T-helper 1 cell treated with Interleukin-12 subunit alpha and Interleukin-12 subunit beta and Interleukin-4 antibody, amounts not matched to agents 30 μg/mL and 1 μg/mL, for 36 hours (primary cell): ENCODE data around the gene SLC13A3.
"Not testable (repeated sequence)": the region's sequence is repeated elsewhere in the genome, so short reads cannot be mapped to it uniquely, and the experiment has no call there.

ENCODE experiments used
- H3K27ac Mint-ChIP-seq: one replicate; pipeline ENCODE4 v1.8.0; 2021; ENCODE audit warnings: mild to moderate bottlenecking, mixed read lengths
- H3K27me3 Mint-ChIP-seq: one replicate; pipeline ENCODE4 v1.8.0; 2021; ENCODE audit warnings: low read depth, mixed read lengths
- H3K36me3 Mint-ChIP-seq: one replicate; pipeline ENCODE4 v1.8.0; 2021; ENCODE audit warnings: low read depth, mixed read lengths
- H3K4me1 Mint-ChIP-seq: one replicate; pipeline ENCODE4 v1.8.0; 2021; ENCODE audit warnings: low read depth, mixed read lengths
- H3K4me3 Mint-ChIP-seq: one replicate; pipeline ENCODE4 v1.8.0; 2021; ENCODE audit warnings: mild to moderate bottlenecking, moderate library complexity, mixed read lengths
- H3K9me3 Mint-ChIP-seq: one replicate; pipeline ENCODE4 v1.8.0; 2021; ENCODE audit warnings: mixed read lengths

Gene SLC13A3

DNA sequence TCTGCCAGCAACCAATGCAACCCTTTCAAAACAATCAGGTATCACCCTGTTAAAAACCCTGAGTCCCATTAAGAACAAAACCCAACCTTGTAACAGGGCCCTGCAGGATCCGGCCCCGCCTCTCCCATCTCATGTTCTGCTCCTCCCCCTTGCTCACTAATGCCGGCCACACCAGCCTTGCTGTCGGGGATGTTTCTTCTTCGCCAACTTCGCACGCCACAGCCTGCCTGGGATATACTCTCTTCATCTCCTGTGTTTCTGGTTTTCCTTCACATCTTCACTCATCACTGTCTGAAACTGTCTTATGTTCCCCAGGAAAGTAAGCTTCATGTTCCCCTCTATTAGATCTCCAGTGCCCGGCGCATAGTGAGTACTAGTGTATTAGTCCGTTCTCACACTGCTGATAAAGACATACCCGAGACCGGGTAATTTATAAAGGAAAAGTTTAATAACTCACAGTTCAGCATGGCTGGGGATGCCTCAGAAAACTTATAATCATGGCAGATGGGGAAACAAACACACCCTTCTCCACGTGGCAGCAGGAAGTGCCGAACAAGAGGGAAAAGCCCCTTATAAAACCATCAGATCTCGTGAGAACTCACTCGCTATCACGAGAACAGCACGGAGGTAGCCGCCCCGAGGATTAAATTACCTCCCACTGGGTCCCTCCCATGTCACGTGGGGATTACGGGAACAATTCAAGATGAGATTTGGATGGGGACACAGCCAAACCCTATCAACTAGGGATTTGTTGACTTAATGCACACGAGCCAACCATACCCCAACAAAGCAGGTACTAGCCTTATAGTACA is 32.9 kb upstream of the SLC13A3 start:
- Mint-ChIP-seq H3K4me1 (peaks cover 47% of the 10 kb centered on the region), H3K27me3 (no peaks in the 10 kb centered on the region), H3K36me3 (peaks cover 21% of the 10 kb centered on the region), H3K9me3 (no peaks in the 10 kb centered on the region), H3K27ac (no peak overlapping the region), H3K4me3 (no peak overlapping the region)

DNA sequence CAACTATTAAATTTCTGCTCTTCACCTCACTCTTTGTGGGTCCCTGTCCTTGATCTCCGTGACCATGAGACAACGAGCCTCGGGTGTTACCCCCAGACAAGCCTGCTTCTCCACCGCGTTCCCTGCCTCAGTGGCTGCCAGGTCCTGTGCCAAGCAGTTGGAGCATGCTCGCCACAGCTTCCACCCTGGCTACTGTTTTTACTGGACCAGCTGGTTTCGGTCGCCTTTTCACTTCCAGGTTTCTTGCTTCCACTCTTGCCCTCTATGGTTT is 32.3 kb upstream of the SLC13A3 start:
- Mint-ChIP-seq H3K36me3 (peaks cover 21% of the 10 kb centered on the region), H3K27ac (no peak overlapping the region), H3K9me3 (no peaks in the 10 kb centered on the region), H3K4me3 (no peak overlapping the region), H3K27me3 (no peaks in the 10 kb centered on the region), H3K4me1 (peaks cover 45% of the 10 kb centered on the region)

DNA sequence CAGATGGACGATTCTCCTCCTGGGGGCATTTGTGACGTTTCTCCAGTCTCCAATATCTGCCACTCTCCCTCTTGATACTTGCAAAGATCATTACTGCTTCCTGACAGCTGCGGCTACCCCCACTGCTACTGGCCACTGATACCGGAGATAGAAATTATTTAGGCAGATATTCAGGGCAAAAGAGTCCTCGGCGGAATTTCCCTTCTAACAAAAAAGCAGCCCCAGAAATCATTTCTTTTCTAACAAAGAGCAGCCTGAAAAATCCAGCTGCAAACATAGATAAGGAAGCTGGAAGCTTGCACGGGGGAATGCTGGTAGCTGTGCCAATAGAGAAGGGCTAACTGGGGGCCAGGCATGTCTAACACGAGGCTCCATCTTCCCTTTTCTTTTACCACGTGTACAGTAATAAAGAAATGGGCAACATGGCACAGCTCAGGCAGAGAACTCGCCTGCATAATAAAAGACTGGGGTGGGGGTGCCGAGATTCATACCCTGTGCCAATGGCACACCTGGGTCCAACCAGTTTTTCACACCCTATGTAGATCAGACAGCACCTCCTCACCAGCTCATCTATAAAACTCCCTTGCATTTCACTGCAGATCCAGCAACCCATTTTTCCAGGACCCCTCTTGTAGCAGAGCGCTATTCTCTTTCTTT is 31.9 kb upstream of the SLC13A3 start:
- no peaks in the 10 kb centered on the region for H3K27me3 Mint-ChIP-seq
- no peaks in the 10 kb centered on the region for H3K9me3 Mint-ChIP-seq
- H3K4me3 Mint-ChIP-seq = no peak overlapping the region
- peaks cover 40% of the 10 kb centered on the region for H3K4me1 Mint-ChIP-seq
- no peak overlapping the region for H3K27ac Mint-ChIP-seq
- H3K36me3 Mint-ChIP-seq = peaks cover 21% of the 10 kb centered on the region

DNA sequence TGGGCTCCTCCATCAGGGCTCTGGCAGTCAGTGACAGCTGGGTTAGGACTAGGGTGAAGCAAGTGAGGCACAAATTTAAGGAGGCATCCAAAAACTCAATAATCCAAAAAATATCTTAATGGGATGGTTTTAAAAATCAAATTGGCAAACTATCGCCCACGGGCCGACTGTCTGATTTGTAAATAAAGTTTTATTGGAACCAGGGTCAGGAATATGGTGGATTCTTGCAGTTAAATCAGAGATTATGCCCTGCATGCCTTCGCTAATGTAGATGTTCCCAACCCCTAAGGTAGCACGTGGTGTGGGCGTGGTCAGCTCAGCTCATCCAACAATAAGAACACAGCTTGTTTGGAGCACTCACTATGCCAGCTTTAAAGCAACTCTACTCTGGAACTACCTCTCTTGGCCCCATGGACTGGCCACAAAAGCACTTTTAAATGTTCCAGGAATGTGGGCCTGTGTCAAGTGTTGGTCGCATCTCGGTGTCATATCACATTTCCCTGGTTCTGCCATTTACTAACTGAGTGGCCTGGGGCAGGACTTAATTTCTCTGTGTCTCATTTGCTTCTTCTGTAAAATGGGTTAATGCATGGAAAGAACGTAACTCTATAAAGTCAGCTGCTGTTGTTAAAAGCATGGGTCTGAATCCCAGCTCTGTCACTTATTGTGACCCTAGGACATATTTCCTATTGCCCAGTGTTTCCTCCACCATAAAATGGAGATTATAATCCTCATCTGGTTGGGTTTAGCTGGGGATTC is 31.0 kb upstream of the SLC13A3 start:
- no peak overlapping the region for H3K27ac Mint-ChIP-seq
- no peaks in the 10 kb centered on the region for H3K27me3 Mint-ChIP-seq
- H3K36me3 Mint-ChIP-seq = peaks cover 21% of the 10 kb centered on the region
- H3K4me3 Mint-ChIP-seq = no peak overlapping the region
- H3K9me3 Mint-ChIP-seq = no peaks in the 10 kb centered on the region
- peaks cover 33% of the 10 kb centered on the region for H3K4me1 Mint-ChIP-seq

DNA sequence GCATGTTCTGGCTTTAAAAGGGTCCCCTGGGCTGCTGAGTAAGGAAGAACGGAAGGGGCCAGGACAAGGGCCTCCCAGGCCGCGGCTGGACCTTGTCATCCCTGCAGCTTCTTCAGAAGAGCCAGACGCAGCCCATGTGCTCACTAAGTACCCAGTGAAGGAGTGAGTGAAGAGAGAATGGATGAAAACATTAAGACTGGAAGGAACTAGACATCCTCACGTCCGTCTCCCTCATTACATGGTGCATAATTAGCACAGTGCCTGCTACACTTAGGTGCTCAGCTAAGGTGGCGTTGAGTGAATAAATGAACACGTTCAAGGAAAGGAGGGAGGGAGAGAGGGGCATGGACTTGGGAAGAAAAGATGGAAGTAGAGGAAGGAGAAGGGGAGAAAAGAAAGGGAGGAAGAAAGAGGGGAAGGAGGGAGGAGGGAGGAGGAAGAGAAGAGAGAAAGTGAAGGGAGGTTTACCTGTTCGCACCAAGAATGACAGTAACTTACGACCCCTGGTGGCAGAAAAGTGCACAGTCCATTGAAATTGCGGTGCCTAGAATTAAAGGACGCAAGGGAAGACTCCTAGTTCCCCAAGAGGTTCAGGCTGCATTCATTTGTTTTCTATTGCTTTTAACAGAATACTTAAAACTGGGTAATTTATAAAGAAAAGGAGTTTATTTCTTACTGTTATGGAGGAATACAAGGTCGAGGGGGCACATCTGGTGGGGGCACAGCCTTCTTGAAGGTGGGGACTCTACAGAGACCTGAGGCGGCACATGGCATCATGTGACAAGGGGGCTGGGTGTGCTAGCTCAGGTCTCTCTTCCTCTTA is 30.0 kb upstream of the SLC13A3 start:
- no peaks in the 10 kb centered on the region for H3K9me3 Mint-ChIP-seq
- no peak overlapping the region for H3K4me3 Mint-ChIP-seq
- H3K27ac Mint-ChIP-seq = peak overlapping the region; percentile 24
- H3K36me3 Mint-ChIP-seq = peaks cover 16% of the 10 kb centered on the region
- no peaks in the 10 kb centered on the region for H3K27me3 Mint-ChIP-seq
- H3K4me1 Mint-ChIP-seq = peaks cover 25% of the 10 kb centered on the region

DNA sequence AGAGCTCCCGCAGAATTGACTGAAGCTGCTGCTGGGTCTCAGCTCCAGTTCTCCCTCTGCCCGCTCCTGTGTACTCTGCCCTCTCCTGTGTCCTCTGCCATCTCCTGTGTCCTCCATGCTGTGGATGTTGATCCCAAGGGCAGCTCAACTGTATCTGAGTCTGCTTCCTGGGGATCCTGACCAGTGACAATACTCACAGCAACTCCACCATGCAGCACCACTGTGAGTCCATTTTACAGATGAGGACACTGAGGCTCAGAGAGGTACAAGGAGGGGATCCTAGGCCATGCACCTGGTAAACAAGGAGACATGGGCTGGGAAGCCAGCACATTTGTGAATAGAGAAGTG is 29.4 kb upstream of the SLC13A3 start:
- Mint-ChIP-seq H3K4me1 (peaks cover 20% of the 10 kb centered on the region), H3K36me3 (peaks cover 10% of the 10 kb centered on the region), H3K27me3 (no peaks in the 10 kb centered on the region), H3K9me3 (no peaks in the 10 kb centered on the region), H3K27ac (no peak overlapping the region), H3K4me3 (no peak overlapping the region)

DNA sequence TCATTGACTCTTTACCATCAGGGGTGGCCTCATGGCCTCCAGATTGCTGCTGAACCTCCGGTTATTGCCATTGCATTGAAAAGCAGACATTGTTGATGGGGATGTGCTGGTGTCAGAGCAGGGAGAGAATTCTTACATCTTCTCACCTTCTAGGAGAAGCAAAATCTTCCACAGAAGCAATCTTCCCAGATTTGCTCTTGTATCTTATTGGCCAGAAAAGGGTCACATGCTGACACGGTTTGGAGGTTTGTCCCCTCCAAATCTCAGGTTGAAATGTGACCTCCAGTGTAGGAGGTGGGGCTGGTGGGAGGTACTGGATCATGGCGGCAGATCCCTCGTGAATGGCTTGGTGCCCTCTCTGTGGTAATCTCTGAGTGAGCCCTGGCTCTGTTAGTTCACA is 27.3 kb upstream of the SLC13A3 start:
- no peak overlapping the region for H3K27ac Mint-ChIP-seq
- peaks cover 2% of the 10 kb centered on the region for H3K36me3 Mint-ChIP-seq
- peaks cover under 1% of the 10 kb centered on the region for H3K9me3 Mint-ChIP-seq
- no peaks in the 10 kb centered on the region for H3K27me3 Mint-ChIP-seq
- peaks cover 10% of the 10 kb centered on the region for H3K4me1 Mint-ChIP-seq
- no peak overlapping the region for H3K4me3 Mint-ChIP-seq

DNA sequence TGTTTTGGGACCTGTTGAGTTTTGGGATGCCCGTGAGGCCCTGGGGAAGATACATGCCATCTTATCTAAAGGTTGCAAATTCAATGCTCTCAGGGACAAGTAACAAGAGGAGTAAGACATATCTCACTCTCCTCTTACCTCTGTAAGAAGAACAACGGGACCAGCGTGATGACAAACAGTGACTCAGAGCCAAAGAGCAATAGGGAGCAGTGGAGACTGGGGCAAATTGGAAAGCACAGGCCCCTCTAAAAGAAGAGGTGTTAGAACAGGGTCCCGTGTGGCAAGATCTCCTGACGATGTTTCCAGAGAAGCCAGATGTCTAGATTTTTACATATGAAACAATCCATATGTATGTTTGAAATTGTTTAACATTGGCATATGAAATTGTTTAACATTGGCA is 26.3 kb upstream of the SLC13A3 start:
- peaks cover 2% of the 10 kb centered on the region for H3K36me3 Mint-ChIP-seq
- H3K27ac Mint-ChIP-seq = no peak overlapping the region
- no peaks in the 10 kb centered on the region for H3K27me3 Mint-ChIP-seq
- H3K9me3 Mint-ChIP-seq = peaks cover 3% of the 10 kb centered on the region
- no peak overlapping the region for H3K4me3 Mint-ChIP-seq
- H3K4me1 Mint-ChIP-seq = peaks cover 10% of the 10 kb centered on the region

DNA sequence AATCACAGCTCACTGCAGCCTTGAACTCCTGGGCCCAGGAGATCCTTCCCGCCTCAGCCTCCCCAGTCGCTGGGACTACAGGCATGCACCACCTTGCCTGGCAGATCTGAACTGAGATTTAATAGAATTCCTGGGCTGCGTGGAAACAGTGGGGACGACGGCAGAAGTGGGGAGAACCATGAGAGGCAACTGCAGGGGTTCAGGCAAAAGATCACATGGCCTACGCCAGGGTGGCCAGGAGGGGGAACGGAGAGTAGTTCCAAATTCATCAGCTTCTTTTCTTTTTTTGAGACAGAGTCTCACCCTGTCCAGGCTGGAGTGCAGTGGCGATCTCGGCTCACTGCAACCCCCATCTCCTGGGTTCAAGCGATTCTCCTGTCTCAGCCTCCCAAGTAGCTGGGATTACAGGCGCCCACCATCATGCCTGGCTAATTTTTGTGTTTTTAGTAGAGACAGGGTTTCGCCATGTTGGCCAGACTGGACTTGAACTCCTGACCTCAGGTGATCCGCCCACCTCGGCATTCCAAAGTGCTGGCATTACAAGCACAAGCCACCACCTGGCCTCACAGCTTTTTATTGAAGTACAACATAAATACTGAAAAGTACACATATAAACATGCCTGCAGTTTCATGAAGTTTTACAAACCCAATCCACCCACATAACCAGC is 25.5 kb upstream of the SLC13A3 start:
- not testable (repeated sequence) for H3K27me3 Mint-ChIP-seq, H3K9me3 Mint-ChIP-seq, H3K4me3 Mint-ChIP-seq, H3K27ac Mint-ChIP-seq, H3K36me3 Mint-ChIP-seq
- peaks cover 10% of the 10 kb centered on the region for H3K4me1 Mint-ChIP-seq

DNA sequence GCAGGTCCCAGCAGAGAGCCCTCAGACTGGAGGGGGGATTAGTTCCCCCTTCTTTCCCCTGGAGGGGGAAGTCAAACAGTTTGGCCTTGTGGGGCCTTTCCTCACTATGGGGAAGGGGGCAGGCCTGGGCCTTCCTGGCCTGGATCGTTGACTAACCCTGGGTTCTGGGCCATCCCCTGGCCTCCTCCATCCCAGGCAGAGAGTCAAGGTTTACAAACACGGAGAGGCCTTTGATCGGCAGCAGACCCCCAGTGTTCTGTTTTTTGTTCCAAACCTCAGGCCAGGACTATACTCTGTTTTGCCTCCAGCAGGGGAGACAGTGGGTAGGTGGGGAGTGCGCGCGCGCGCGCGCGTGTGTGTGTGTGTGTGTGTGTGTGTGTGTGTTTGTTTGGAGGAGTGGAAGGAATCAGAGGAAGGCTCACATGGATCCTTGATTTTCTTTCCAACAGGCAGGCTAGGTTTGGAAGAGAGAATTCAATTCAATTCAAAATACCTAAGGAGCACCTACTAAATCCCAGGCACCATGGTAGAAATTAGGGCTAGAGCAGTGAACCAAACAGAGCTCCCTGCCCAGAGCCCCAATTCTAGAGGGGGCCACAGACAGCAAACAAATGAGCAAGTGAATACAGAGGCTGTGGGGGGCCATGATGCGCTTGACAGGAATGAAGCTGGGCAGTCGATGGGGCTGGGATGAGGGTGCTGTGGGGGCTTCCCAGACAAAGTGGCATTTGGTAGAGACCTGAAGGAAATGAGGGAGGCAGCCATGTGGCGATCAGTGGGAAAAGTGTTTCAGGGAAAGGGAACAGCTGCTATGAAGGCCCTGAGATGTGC is 23.2 kb upstream of the SLC13A3 start:
- no peak overlapping the region for H3K27ac Mint-ChIP-seq
- no peak overlapping the region for H3K4me3 Mint-ChIP-seq
- H3K4me1 Mint-ChIP-seq = no peaks in the 10 kb centered on the region
- peaks cover 2% of the 10 kb centered on the region for H3K36me3 Mint-ChIP-seq
- peaks cover 17% of the 10 kb centered on the region for H3K9me3 Mint-ChIP-seq
- H3K27me3 Mint-ChIP-seq = no peaks in the 10 kb centered on the region

DNA sequence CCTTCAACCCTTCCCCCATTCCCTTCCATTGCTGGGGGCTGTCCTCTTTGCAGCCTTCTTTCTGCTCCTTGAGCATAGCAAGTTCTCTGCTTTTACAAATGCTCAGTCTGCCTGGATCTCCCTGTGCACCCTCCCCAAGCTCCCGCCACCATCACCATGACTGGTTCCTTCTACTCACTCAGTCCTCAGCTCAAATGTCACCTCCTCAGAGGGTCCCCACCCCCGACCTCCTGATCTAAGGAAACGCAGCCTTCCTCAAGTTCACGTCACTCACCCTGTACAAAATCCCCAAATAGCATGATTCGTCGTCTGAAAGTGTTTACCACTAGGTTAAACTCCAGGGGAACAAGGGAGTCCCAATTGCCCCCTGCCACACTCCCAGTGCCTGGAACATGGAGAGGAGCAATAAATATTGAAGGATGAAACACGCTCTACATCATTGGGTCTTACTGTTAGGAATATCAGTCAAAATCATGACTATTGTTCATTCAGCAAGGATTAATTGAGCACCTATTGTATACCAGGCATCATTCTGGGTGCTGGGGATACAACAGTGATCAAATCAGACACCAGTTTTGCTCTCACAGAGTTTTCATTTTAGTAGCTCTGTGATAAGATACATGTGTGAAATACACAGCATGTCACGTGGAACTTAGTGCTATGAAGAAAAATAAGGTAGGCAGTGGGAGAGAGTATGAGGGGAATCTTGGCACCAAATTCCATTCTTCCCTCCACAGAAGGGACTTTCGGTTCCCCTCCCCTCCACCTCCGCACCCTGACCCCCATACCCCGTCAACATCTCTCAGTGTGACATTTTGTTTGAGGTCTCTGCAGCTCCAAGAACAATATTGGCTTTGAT is 22.4 kb upstream of the SLC13A3 start:
- Mint-ChIP-seq H3K4me1 (no peaks in the 10 kb centered on the region), H3K36me3 (peaks cover 2% of the 10 kb centered on the region), H3K27me3 (no peaks in the 10 kb centered on the region), H3K9me3 (peaks cover 20% of the 10 kb centered on the region), H3K27ac (no peak overlapping the region), H3K4me3 (no peak overlapping the region)

DNA sequence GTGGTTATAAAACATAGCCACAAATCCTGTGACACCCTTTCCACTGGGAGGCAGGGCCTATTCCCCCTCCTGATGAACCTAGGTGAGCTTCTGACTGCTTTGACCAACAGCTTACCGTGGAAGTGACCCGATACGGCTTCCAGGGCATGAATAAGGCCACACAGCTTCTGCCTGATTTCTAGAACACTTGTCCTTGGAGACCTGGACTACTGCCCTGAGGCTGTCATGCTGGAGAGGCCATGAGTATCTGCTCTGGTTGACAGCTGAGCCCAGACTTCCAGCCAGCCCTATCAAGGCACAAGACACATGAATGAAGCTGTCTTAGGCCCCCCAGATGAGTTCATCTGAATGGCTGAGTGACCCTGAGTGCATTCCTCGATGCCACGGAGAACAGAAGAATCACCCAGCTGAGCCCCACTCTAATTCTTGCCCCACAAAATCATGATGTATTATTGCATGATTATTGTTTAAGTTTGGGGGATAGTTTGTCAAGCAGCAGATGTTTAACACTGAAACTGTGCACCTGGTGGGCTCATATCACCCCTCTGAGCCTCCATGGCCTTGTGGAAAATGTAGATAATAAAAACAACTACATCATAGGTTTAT is 21.4 kb upstream of the SLC13A3 start:
- H3K4me1 Mint-ChIP-seq = no peaks in the 10 kb centered on the region
- no peaks in the 10 kb centered on the region for H3K27me3 Mint-ChIP-seq
- no peak overlapping the region for H3K4me3 Mint-ChIP-seq
- peaks cover 2% of the 10 kb centered on the region for H3K36me3 Mint-ChIP-seq
- peaks cover 20% of the 10 kb centered on the region for H3K9me3 Mint-ChIP-seq
- no peak overlapping the region for H3K27ac Mint-ChIP-seq
